ENCODE measurements around the gene RAB4A. TPM values are rescaled to one million over a fixed set of nuclear protein-coding genes. Genes with fewer than 3 reads are reported as not detected.

Gene RAB4A
- total and polyA plus RNA-seq, 4 donors = 20.2 to 54.4 (median 26.5) TPM

- no peak for TF ChIP-seq CTCF (IDR thresholded peaks at IDR 0.05; ENCODE audit: control extremely low read depth, extremely low read depth)
- Histone ChIP-seq H3K9ac (ENCODE audit: insufficient read depth in 1 of 2, low read length in 2 of 2) (no peak overlapping the region), H3K36me3 (ENCODE audit: control insufficient read depth in 4 of 4, insufficient read depth in 4 of 4, low read length in 4 of 4) (no peaks in the 10 kb centered on the region), H3K4me1 (ENCODE audit: control insufficient read depth in 5 of 5, insufficient read depth in 5 of 5, low read length in 5 of 5) (no peaks in the 10 kb centered on the region), H3K27ac (ENCODE audit: low read depth in 1 of 2, low read length in 1 of 2) (no peak overlapping the region), H3K4me3 (no peak overlapping the region), H3K9me3 (ENCODE audit: control insufficient read depth in 4 of 4, insufficient read depth in 3 of 4, low read length in 3 of 4) (peaks cover 0 to 13% (median 2%) of the 10 kb centered on the region in 4 donors), H3K27me3 (ENCODE audit: control insufficient read depth in 3 of 3, insufficient read depth in 3 of 3, low read length in 2 of 3) (no peaks in the 10 kb centered on the region)
- no peak for ATAC-seq (ENCODE audit: insufficient read depth, low FRiP score)
- no peak for DNase-seq
- WGBS, 2 donors = 79 to 87% methylated on average over 6 of the region's 6 CpGs
These were observed 32.1 kb upstream of the RAB4A start for GRCh38 chr1:229238674-229239415.

GRCh38 chr1:229240532-229240931 is 30.4 kb upstream of the RAB4A start:
- Histone ChIP-seq H3K27ac (ENCODE audit: low read depth in 1 of 2, low read length in 1 of 2) (no peak overlapping the region), H3K36me3 (ENCODE audit: control insufficient read depth in 4 of 4, insufficient read depth in 4 of 4, low read length in 4 of 4) (no peaks in the 10 kb centered on the region), H3K9me3 (ENCODE audit: control insufficient read depth in 4 of 4, insufficient read depth in 3 of 4, low read length in 3 of 4) (peaks cover 0 to 15% (median 4%) of the 10 kb centered on the region in 4 donors), H3K4me1 (ENCODE audit: control insufficient read depth in 5 of 5, insufficient read depth in 5 of 5, low read length in 5 of 5) (no peaks in the 10 kb centered on the region), H3K9ac (ENCODE audit: insufficient read depth in 1 of 2, low read length in 2 of 2) (no peak overlapping the region), H3K4me3 (no peak overlapping the region), H3K27me3 (ENCODE audit: control insufficient read depth in 3 of 3, insufficient read depth in 3 of 3, low read length in 2 of 3) (no peaks in the 10 kb centered on the region)
- ATAC-seq (ENCODE audit: insufficient read depth, low FRiP score) = no peak
- DNase-seq = no peak
- no peak for TF ChIP-seq CTCF (IDR thresholded peaks at IDR 0.05; ENCODE audit: control extremely low read depth, extremely low read depth)
- 88 to 98% methylated on average over 3 of the region's 3 CpGs for WGBS, 2 donors

- 96 to 98% methylated on average over 4 of the region's 4 CpGs for WGBS, 2 donors
- Histone ChIP-seq H3K9ac (ENCODE audit: insufficient read depth in 1 of 2, low read length in 2 of 2) (no peak overlapping the region), H3K27ac (ENCODE audit: low read depth in 1 of 2, low read length in 1 of 2) (no peak overlapping the region), H3K36me3 (ENCODE audit: control insufficient read depth in 4 of 4, insufficient read depth in 4 of 4, low read length in 4 of 4) (no peaks in the 10 kb centered on the region), H3K27me3 (ENCODE audit: control insufficient read depth in 3 of 3, insufficient read depth in 3 of 3, low read length in 2 of 3) (no peaks in the 10 kb centered on the region), H3K4me3 (no peak overlapping the region), H3K4me1 (ENCODE audit: control insufficient read depth in 5 of 5, insufficient read depth in 5 of 5, low read length in 5 of 5) (no peaks in the 10 kb centered on the region), H3K9me3 (ENCODE audit: control insufficient read depth in 4 of 4, insufficient read depth in 3 of 4, low read length in 3 of 4) (peaks cover 0 to 15% (median 4%) of the 10 kb centered on the region in 4 donors)
- DNase-seq = no peak
- TF ChIP-seq CTCF (IDR thresholded peaks at IDR 0.05; ENCODE audit: control extremely low read depth, extremely low read depth) = no peak
- ATAC-seq (ENCODE audit: insufficient read depth, low FRiP score) = no peak
These were observed 29.5 kb upstream of the RAB4A start for GRCh38 chr1:229241390-229241789.

Measured in lung (tissue), 12 donors.